Naive B cell (primary cell): ENCODE results near the gene SALL1. TPM values are rescaled to one million over a fixed set of nuclear protein-coding genes. Genes with fewer than 3 reads are reported as not detected.

ENCODE experiments used
- ATAC-seq, 2 donors: fragments of 150-1000 bp; cut with Tn5 transposase; 2 replicates each; pipeline ENCODE4 v1.10.0; 2021; ENCODE audit warnings: low read depth in 2 of 2, mild to moderate bottlenecking in 2 of 2, moderate library complexity in 2 of 2
- DNase-seq: peaks from one replicate; pipeline ENCODE4 v3.0.0; 2022
- H3K27ac Mint-ChIP-seq, 6 donors: one replicate each; pipeline ENCODE4 v1.8.0; 2020 to 2022; ENCODE audit warnings: mild to moderate bottlenecking in 6 of 6, mixed read lengths in 6 of 6, moderate library complexity in 5 of 6, inconsistent platforms in 2 of 6
- H3K27me3 Mint-ChIP-seq, 3 donors: one replicate each; pipeline ENCODE4 v1.8.0; 2021 to 2022; ENCODE audit warnings: mixed read lengths in 3 of 3, mild to moderate bottlenecking in 1 of 3
- H3K36me3 Mint-ChIP-seq, 2 donors: one replicate each; pipeline ENCODE4 v1.8.0; 2020 to 2022; ENCODE audit warnings: mixed read lengths in 2 of 2, inconsistent platforms in 1 of 2, mild to moderate bottlenecking in 1 of 2
- H3K4me1 Mint-ChIP-seq, 3 donors: one replicate each; pipeline ENCODE4 v1.8.0; 2020 to 2022; ENCODE audit warnings: mixed read lengths in 3 of 3, inconsistent platforms in 1 of 3, mild to moderate bottlenecking in 1 of 3, moderate library complexity in 1 of 3
- H3K4me3 Mint-ChIP-seq, 8 donors: one replicate each; pipeline ENCODE4 v1.8.0; 2020 to 2022; ENCODE audit warnings: mild to moderate bottlenecking in 8 of 8, mixed read lengths in 8 of 8, moderate library complexity in 8 of 8, inconsistent platforms in 2 of 8
- H3K9me3 Mint-ChIP-seq, 7 donors: one replicate each; pipeline ENCODE4 v1.8.0; 2020 to 2022; ENCODE audit warnings: mixed read lengths in 7 of 7, mild to moderate bottlenecking in 5 of 7, inconsistent platforms in 2 of 7, moderate library complexity in 1 of 7
- polyA plus RNA-seq, 6 donors: library from polyadenylated mRNA; unstranded; fragments of 300-500 nt; fragmentation: Illumina TruSeq; gene quantifications; one replicate each; pipeline ENCODE4 v1.2.3, GENCODE V29; 2021; ENCODE audit warnings: low read depth in 6 of 6

Gene SALL1
- polyA plus RNA-seq, 6 donors from 2014 or later = not detected

DNA sequence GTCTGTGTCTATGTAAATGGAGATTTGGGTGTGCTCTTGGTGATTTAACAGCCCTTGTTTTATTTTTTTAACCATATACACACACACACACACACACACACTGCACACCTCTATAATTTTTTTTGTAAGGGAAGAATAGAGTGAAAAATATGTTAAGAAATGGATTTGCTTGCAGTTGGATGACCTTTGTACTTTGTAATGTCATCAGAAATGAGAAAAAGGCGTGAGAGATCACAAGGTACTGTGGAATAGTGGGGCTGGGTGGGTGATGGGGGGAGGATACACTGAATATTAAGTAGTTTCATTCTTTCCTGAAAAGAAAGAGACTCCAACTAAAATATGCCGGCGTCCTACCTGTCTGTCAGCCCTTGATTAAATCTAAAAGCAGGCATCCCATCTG, 38.7 kb downstream of the SALL1 start:
- Mint-ChIP-seq H3K9me3 (peaks cover 0 to 16% (median 5%) of the 10 kb centered on the region in 7 donors), H3K27me3 (peaks cover 48 to 64% (median 48%) of the 10 kb centered on the region in 3 donors), H3K4me3 (no peak overlapping the region), H3K36me3 (no peaks in the 10 kb centered on the region), H3K4me1 (peaks cover 0 to 3% (median 0%) of the 10 kb centered on the region in 3 donors), H3K27ac (no peak overlapping the region)
- ATAC-seq = no peak
- DNase-seq = no peak

DNA sequence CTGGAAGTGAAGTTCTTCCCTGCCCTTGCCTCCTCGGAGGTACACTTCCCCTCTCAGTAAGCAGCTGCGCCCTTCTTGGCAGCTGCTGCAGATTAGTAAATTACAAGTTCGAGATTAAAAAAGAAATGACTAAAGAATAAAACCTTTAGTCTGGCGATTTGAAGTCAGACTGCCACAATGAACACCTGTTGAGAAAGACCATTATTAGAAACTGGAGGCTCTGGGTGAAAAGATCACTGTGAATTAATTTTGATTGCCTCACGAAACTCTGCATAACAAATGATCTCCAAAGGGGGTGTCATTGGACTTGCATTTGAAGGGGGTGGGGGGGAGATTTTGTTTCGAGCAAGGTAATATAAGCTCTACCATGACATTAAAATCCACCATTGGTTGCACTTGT, 39.3 kb downstream of the SALL1 start:
- H3K27me3 Mint-ChIP-seq = peaks cover 48 to 67% (median 48%) of the 10 kb centered on the region in 3 donors
- DNase-seq = no peak
- H3K36me3 Mint-ChIP-seq = no peaks in the 10 kb centered on the region
- no peak overlapping the region for H3K4me3 Mint-ChIP-seq
- H3K9me3 Mint-ChIP-seq = peaks cover 0 to 16% (median 5%) of the 10 kb centered on the region in 7 donors
- peaks cover 0 to 3% (median 0%) of the 10 kb centered on the region in 3 donors for H3K4me1 Mint-ChIP-seq
- no peak for ATAC-seq
- no peak overlapping the region for H3K27ac Mint-ChIP-seq

GRCh38 chr16:51110700-51111157, 40.3 kb downstream of the SALL1 start:
- Mint-ChIP-seq H3K36me3 (no peaks in the 10 kb centered on the region), H3K4me1 (peaks cover 0 to 3% (median 0%) of the 10 kb centered on the region in 3 donors), H3K27me3 (peaks cover 40 to 59% (median 49%) of the 10 kb centered on the region in 3 donors), H3K27ac (no peak overlapping the region), H3K4me3 (no peak overlapping the region), H3K9me3 (peaks cover 0 to 16% (median 5%) of the 10 kb centered on the region in 7 donors)
- DNase-seq (no peak), ATAC-seq (no peak)

- H3K4me1 Mint-ChIP-seq = peaks cover 0 to 3% (median 0%) of the 10 kb centered on the region in 3 donors
- no peak overlapping the region for H3K4me3 Mint-ChIP-seq
- no peak for DNase-seq
- ATAC-seq = no peak
- no peak overlapping the region for H3K27ac Mint-ChIP-seq
- H3K9me3 Mint-ChIP-seq = peaks cover 0 to 16% (median 5%) of the 10 kb centered on the region in 7 donors
- H3K27me3 Mint-ChIP-seq = peaks cover 24 to 43% (median 34%) of the 10 kb centered on the region in 3 donors
- no peaks in the 10 kb centered on the region for H3K36me3 Mint-ChIP-seq
Observed at GRCh38 chr16:51109173-51109572, 41.9 kb downstream of the SALL1 start.

GRCh38 chr16:51107742-51108141, 43.3 kb downstream of the SALL1 start:
- peaks cover 22 to 35% (median 28%) of the 10 kb centered on the region in 3 donors for H3K27me3 Mint-ChIP-seq
- no peak for DNase-seq
- peaks cover 0 to 16% (median 4%) of the 10 kb centered on the region in 7 donors for H3K9me3 Mint-ChIP-seq
- no peaks in the 10 kb centered on the region for H3K4me1 Mint-ChIP-seq
- no peak for ATAC-seq
- no peaks in the 10 kb centered on the region for H3K36me3 Mint-ChIP-seq
- no peak overlapping the region for H3K4me3 Mint-ChIP-seq
- no peak overlapping the region for H3K27ac Mint-ChIP-seq

- no peak for ATAC-seq
- H3K9me3 Mint-ChIP-seq = peaks cover 0 to 12% (median 3%) of the 10 kb centered on the region in 7 donors
- DNase-seq = no peak
- H3K36me3 Mint-ChIP-seq = no peaks in the 10 kb centered on the region
- no peaks in the 10 kb centered on the region for H3K4me1 Mint-ChIP-seq
- peaks cover 10 to 28% (median 18%) of the 10 kb centered on the region in 3 donors for H3K27me3 Mint-ChIP-seq
- H3K4me3 Mint-ChIP-seq = no peak overlapping the region
- H3K27ac Mint-ChIP-seq = no peak overlapping the region
Observed at GRCh38 chr16:51106535-51106934, 44.5 kb downstream of the SALL1 start.

- Mint-ChIP-seq H3K9me3 (peaks cover 0 to 11% (median 1%) of the 10 kb centered on the region in 7 donors), H3K27me3 (peaks cover 5 to 17% (median 8%) of the 10 kb centered on the region in 3 donors), H3K4me1 (no peaks in the 10 kb centered on the region), H3K4me3 (no peak overlapping the region), H3K27ac (no peak overlapping the region), H3K36me3 (no peaks in the 10 kb centered on the region)
- ATAC-seq (no peak), DNase-seq (no peak)
Observed at GRCh38 chr16:51103590-51103989, 47.5 kb downstream of the SALL1 start.

DNA sequence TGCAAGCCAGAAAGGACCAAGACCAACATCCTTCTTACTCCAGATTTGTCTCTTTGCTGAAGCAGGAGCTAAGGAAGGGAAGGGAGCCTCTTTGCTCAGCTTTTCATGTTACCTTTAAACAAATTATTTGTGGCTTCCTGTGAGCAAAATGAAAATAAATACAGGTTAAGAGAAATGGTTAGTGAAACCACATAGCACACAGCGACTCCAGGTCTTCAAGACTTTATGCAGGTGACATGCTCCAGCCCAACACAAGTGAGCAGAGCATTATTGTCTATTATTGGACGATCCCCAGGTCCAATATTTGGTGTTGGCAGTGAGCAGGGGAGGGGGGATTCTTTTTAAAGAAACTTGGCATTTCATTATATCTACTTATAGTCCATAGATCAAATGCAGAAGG, 53.3 kb downstream of the SALL1 start:
- Mint-ChIP-seq H3K27me3 (peaks cover 7 to 16% (median 16%) of the 10 kb centered on the region in 3 donors), H3K9me3 (peaks cover 0 to 11% (median 1%) of the 10 kb centered on the region in 7 donors), H3K4me3 (no peak overlapping the region), H3K27ac (peak overlapping the region in 1 of 6 donors; percentile 26), H3K36me3 (no peaks in the 10 kb centered on the region), H3K4me1 (no peaks in the 10 kb centered on the region)
- ATAC-seq (no peak), DNase-seq (no peak)

- ATAC-seq (no peak), DNase-seq (no peak)
- H3K36me3 Mint-ChIP-seq = no peaks in the 10 kb centered on the region
- peaks cover 2 to 11% (median 5%) of the 10 kb centered on the region in 7 donors for H3K9me3 Mint-ChIP-seq
- H3K27ac Mint-ChIP-seq = no peak overlapping the region
- H3K27me3 Mint-ChIP-seq = peaks cover 7 to 20% (median 16%) of the 10 kb centered on the region in 3 donors
- H3K4me1 Mint-ChIP-seq = no peaks in the 10 kb centered on the region
- H3K4me3 Mint-ChIP-seq = no peak overlapping the region
Observed at GRCh38 chr16:51095890-51096626, 55.0 kb downstream of the SALL1 start.

- peaks cover 2 to 11% (median 4%) of the 10 kb centered on the region in 7 donors for H3K9me3 Mint-ChIP-seq
- no peaks in the 10 kb centered on the region for H3K4me1 Mint-ChIP-seq
- peaks cover 7 to 20% (median 16%) of the 10 kb centered on the region in 3 donors for H3K27me3 Mint-ChIP-seq
- ATAC-seq (no peak), DNase-seq (no peak)
- H3K27ac Mint-ChIP-seq = no peak overlapping the region
- H3K4me3 Mint-ChIP-seq = no peak overlapping the region
- H3K36me3 Mint-ChIP-seq = no peaks in the 10 kb centered on the region
Observed at GRCh38 chr16:51095084-51095881, 55.8 kb downstream of the SALL1 start.

DNA sequence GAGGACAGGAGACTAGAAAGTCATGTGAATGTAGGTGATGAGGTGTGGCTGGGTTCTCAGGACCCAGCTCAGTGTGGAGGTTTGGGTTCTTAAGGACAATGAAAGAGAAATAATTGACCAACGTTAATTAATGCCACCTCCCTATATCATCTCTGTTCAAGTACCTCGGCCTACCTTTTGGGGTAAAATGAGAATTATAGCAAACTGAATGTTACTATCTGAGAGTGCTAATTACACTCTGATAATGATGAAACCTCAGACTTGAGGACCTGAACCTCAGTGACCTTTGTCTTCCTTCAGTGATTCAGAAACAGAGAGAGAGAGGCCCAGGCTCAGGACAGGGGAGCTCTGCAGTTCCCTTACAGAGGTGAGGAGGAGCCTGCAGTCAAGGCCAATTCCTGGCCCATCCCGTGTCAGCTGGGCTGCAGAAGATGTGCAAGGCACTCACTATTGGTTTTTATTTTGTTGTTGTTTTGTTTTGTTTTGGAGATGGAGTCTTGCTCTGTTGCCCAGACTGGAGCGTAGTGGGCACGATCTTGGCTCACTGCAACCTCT, 57.3 kb downstream of the SALL1 start:
- ATAC-seq = no peak
- H3K9me3 Mint-ChIP-seq = peaks cover 0 to 9% (median 4%) of the 10 kb centered on the region in 7 donors
- H3K36me3 Mint-ChIP-seq = no peaks in the 10 kb centered on the region
- peaks cover 7 to 15% (median 8%) of the 10 kb centered on the region in 3 donors for H3K27me3 Mint-ChIP-seq
- no peak overlapping the region for H3K27ac Mint-ChIP-seq
- no peak for DNase-seq
- no peaks in the 10 kb centered on the region for H3K4me1 Mint-ChIP-seq
- H3K4me3 Mint-ChIP-seq = no peak overlapping the region
